HPDE6-E6E7 (cell line): ENCODE results near the gene CCNF.

Experiments
- DNase-seq: peaks from one replicate; pipeline ENCODE4 v3.0.0; 2011; ENCODE audit warnings: missing footprints; ENCODE audit errors: extremely low spot score

Gene CCNF

DNA sequence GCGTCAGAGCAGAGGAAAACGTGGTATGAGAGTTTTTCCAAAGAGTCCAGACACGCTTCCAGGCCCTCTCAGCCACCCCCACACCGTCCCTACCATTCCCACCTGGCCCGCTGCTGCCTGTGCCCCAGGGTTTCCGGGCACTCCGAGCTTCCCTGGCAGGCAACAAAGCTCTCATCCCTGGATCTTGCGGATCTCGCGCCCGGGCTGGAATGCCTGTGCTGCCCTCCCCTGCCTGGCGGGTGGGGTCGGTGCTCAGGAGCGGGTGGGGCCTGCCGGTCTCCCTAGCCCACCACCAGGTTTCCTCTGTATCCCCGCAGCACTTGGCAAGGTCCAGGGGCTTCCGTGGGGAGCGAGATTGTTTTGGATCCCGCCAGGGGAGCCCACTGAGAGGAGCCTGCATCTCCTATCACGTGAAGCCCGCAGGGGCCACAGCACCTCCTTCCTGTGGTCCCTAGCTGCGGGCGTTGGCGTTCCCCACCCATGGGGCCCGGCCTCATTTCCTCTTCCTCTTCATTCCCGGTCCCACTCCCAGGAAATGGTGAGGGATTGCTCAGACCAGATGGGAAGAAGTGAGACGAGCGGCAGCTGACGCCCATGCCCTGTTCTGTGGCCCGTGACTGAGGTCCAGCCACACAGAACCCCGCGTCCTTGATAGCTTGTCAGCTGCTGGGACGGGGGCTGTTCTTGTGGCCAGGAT lies 56.7 kb downstream of the CCNF start:
- no peak for DNase-seq

- DNase-seq, result no peak
Measured at GRCh38 chr16:2486645-2487516, 57.6 kb downstream of the CCNF start.

GRCh38 chr16:2487517-2487842 lies 58.2 kb downstream of the CCNF start:
- no peak for DNase-seq

- no peak for DNase-seq
Measured at GRCh38 chr16:2487903-2488531, 58.8 kb downstream of the CCNF start.

GRCh38 chr16:2489581-2489980 lies 60.3 kb downstream of the CCNF start:
- no peak for DNase-seq

- no peak for DNase-seq
Measured at GRCh38 chr16:2490190-2491105, 61.2 kb downstream of the CCNF start.

DNA sequence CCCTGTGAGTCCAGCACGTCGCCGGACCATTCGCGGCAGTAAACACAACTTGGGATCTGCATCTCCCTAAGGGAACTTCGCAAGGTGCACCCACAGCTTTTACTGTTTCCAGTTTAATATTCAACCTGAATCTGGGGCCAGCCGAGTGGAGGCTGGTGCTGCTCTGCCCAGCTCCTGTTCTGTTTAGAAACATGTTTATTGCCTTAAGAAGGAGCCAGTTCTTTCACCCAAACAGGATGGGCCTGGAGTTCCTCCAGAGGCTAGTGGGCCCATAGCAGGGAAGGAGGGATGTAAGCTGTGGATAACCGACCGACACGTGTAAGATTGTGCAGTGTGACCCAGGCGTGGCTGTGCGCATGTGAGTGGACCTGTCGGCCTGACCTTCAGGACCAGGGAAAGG lies 63.0 kb downstream of the CCNF start:
- no peak for DNase-seq

DNA sequence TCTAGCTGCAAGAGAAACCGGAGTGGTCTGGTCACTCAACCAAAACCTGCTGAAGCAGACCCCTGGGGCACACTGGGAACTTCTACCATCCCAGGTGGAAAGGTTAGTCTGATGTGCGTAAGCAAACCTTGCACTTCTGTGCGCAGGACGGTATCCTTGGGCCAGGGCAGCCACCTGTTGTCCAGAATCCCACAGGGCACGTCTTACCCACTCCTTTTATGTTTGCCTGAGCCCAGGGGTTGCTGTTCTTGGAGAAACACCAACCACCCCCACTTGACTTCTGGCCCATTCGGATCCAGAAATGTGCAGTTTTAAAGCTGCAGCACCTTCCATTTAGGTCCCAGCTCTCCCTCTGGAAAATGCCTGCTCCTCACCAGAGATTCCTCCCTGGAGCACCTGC lies 64.4 kb downstream of the CCNF start:
- no peak for DNase-seq

GRCh38 chr16:2494616-2495015 lies 65.4 kb downstream of the CCNF start:
- DNase-seq, result no peak

DNA sequence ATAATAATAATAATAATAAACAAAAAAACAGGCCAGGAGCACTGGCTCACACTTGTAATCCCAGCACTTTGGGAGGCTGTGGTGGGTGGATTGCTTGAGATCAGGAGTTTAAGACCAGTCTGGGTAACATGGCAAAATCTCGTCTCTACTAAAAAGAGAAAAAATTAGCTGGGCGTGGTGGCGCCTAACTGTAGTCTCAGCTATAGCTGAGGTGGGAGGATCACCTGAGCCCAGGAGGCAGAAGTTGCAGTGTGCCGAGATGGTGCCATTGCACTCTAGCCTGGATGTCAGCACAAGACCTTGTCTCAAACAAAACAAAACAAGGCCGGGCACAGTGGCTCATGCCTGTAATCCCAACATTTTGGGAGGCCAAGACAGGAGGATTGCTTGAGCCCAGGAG lies 65.8 kb downstream of the CCNF start:
- DNase-seq, result no peak

- DNase-seq, result no peak
Measured at GRCh38 chr16:2496223-2497115, 67.2 kb downstream of the CCNF start.

DNA sequence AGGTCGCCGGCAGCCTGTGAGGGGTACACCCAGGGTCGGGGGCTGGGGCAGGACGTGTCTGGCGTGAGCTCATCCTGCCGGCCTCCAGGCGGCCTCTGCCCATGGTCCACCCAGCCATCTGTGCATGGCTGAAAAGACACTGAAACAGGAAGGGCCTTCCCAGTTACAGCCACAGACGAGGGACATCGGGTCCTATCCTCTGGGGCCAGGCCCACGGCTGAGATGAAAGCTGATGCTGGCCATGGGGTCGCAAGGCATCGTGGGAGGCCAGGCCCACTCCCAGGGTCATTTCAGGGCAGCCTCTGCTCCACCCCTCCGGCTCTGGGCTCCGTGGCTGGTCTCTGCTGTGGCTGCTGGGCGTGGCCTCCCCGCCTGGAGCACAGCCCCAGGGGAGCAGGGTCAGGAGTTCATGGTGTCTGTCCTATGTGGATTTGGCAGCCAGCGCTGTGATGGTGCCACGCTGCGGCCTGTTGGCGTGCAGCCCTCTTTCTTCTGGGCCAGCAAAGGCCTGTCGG lies 67.9 kb downstream of the CCNF start:
- no peak for DNase-seq

DNA sequence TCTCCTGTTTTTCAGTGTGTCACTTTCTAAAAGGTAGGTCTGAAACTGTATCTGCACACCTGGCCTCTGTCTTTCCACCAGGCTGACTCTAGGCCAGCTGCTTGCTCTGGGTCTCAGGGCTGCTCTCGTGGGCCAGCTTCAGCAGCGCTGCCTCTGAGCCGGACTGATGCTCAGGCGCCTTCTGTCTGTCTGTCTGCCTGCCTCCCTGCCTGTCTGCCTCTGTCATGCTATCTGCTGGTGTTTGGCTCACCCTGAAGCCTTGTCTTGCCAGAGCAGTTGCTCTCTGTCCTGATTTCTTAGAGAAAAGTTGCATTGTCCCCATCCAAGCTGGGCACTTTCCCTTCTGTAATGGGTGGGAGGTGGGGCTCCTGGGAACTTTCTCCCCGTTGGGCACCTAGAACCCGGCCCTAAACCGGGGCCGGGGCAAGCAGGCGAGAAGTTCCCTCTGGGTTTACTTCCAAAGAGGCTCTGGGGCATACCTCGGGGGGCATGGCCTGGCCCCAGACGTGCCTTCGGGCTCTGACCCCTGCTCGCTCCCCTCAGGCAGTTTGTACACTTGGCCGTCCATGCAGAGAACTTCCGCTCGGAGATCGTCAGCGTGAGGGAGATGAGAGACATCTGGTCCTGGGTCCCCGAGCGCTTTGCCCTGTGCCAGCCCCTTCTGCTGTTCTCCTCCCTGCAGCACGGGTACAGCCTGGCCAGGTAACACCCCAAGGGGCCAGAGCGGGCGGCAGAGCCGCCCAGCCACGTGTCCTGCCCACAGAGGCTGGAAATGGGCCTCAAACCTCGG lies 68.6 kb downstream of the CCNF start:
- DNase-seq, result no peak

DNA sequence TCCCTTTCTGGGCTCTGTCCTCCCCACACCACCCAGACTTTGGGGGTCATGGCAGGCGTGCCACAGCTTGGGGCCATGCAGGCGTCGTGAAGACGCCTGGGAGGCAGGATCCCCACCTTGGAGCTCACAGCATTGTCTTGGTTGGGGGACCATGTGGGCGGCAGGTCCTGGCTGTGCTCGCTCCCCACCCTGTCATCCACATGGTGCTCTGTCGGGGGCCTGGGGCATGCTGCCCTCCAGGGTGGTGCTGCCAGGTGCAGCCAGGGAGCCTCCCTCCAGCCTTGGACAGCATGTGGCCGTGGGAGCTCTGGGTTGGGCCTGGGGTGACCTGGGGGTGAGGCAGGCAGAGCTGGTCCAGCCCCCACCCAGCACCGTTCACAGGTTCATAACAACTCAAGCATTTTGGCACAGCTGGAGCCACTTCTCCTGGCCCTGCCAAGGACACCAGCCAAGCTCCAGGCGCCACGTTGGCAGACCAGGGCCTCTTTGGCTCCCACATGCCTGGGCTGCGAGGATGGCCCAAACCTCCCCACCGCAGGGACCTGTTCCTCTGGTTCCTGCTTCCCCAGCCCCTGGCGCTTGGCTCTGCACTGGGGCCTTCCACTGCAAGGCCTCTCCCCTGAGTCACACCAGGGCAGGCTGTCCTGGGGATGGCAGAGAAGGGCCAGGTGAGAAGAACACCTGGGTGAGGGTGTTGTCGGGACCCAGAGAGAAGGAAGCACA lies 69.4 kb downstream of the CCNF start:
- DNase-seq, result no peak

GRCh38 chr16:2499454-2499853 lies 70.2 kb downstream of the CCNF start:
- no peak for DNase-seq

DNA sequence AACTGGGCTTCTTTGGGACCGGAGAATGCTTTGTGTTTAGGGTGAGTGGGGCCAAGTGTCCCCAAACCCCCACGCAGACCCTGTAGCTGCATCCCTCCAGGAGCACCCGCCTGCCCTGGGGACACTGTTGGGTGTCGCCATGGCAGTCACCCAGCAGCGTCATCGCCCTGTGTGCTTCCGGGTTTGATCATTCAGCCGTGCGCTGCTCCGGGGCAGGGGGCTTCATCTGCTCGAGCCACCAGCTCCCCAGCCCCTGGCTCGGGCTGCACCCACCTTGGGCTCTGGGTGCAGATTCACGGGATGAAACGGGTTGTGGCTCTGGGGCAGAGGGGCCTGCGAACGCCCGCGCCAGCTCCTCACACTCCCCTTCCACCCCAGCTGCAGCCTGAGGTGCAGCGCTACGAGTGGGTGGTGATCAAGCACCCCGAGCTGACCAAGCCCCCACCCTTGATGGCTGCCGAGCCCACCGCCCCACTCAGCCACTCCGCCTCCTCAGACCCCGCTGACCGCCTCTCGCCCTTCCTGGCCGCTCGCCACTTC lies 70.7 kb downstream of the CCNF start:
- no peak for DNase-seq

DNA sequence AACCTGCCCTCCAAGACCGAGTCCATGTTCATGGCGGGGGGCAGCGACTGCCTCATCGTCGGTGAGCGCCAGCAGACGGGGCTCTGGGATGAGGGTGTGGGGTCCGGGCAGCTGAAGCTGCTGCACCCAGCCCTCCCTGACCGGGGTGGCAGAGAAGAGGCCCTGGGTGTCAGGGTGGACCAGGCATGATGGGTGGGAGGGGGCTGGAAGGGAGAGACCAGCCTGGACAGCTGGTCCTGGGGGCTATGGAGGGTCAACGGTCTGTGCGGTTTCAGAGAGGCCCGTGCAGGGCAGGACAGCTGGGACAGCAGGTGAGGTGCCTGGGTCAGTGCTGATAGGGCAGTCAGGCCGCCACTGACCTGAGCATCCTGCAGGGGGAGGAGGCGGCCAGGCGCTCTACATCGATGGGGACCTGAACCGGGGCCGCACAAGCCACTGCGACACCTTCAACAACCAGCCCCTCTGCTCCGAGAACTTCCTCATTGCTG lies 71.2 kb downstream of the CCNF start:
- no peak for DNase-seq

DNA sequence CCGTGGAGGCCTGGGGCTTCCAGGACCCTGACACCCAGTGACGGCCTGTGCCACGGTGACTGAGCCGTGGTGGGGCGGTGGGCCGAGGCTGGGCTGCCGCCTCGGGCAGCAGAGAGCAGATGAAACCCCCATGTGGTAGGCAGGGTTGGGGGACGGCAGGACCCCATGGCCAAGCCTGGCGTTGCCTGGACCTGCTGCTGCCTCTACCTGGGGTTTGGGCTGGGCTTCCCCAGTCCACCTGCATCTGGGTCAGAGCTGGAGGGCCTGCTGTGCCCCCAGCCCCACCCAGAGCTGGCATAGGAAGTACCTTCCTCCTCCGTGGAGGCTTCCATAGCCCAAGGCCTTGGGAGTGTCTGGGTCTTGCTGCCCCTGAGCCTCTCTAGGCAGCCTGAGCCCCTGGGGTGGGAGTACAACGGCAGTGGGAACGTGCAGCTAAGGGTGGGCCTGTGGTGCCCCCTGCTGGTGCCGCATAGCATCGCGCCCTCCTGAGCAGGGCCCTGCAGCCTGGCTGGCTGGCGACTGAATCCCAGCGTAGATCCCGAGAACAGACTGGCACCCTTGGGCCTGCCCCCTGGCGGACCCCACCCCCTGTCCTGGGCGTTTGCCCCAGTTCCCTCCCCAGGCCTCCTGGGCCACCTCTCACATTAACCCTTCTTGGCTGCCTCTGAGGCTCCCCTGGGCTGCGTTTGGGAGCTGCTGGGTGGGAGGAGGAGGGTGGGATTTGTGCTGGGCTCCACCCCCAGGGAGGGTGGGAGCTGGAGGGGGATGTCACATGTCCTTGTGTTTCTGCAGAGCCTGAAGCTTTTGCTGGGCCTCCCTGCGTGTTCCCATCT lies 71.9 kb downstream of the CCNF start:
- peak; percentile 51 for DNase-seq
